ENCODE data around the gene KNSTRN. TPM values are rescaled to one million over a fixed set of nuclear protein-coding genes. Genes with fewer than 3 reads are reported as not detected.

The KNSTRN gene
- total RNA-seq, 2 experiments from 2014 or later: 71.1 to 74.1 TPM

Other genes with a start within 250 kb of the KNSTRN start
- 10 to 100 TPM; 91.9 to 94.9 TPM for gene BUB1B, start 221.7 kb upstream of the KNSTRN start, total RNA-seq
- 1 to 10 TPM; 1.2 to 1.4 TPM for gene PAK6, start 143.7 kb upstream of the KNSTRN start, total RNA-seq
- gene ANKRD63, start 99.7 kb upstream of the KNSTRN start, total RNA-seq: under 1 TPM in 1 of 2 experiments, not detected in 1; 0.37 TPM
- 100 to 1,000 TPM; 133 to 160 TPM for gene PLCB2, start 74.8 kb upstream of the KNSTRN start, total RNA-seq
- 1 to 10 TPM; 8.7 to 9.4 TPM for gene INAFM2, start 59.0 kb upstream of the KNSTRN start, total RNA-seq
- gene CCDC9B, start 41.8 kb upstream of the KNSTRN start, total RNA-seq: under 1 TPM; 0.76 to 0.84 TPM
- not detected for gene PHGR1, start 31.7 kb upstream of the KNSTRN start, total RNA-seq
- gene DISP2, start 24.5 kb upstream of the KNSTRN start, total RNA-seq: 1 to 10 TPM in 1 of 2 experiments, under 1 TPM in 1; 0.82 to 2.6 TPM
- gene IVD, start 23.1 kb downstream of the KNSTRN start, total RNA-seq: 10 to 100 TPM; 77.7 to 79.9 TPM
- gene BAHD1, start 58.2 kb downstream of the KNSTRN start, total RNA-seq: 10 to 100 TPM; 25.7 to 26.3 TPM
- 10 to 100 TPM; 12.1 to 12.6 TPM for gene CHST14, start 88.3 kb downstream of the KNSTRN start, total RNA-seq
- 10 to 100 TPM; 24.7 to 27.0 TPM for gene CCDC32, start 182.3 kb downstream of the KNSTRN start, total RNA-seq
- gene RPUSD2, start 186.6 kb downstream of the KNSTRN start, total RNA-seq: 10 to 100 TPM; 14.1 to 15.6 TPM
- 10 to 100 TPM; 61.4 to 65.4 TPM for gene KNL1, start 211.5 kb downstream of the KNSTRN start, total RNA-seq